ENCODE data around the gene REN. TPM values are rescaled to one million over a fixed set of nuclear protein-coding genes. Genes with fewer than 3 reads are reported as not detected.

REN gene
- polyA plus RNA-seq (2012; ENCODE audit: insufficient read length, low read depth), result not detected

DNA sequence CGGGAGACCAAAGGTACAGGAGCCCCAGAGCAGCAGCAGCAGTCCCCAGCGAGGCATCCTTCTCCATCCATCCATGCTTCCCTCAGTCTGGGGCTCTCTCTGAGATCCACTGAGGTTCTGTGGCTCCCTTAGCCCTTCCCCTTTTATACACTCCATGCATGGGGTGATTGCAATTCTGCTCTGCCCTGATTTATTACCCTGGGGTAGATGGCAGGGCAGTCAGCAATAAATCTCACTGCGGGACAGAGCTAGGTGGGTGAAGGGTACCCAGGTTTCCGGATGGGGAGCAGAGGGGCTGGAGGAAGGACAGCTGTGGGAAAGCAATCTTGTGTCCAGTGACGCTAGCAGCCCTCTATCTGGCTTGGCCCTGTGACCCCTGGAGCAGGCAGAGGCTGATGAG lies at the start of gene REN:
Gene REN (minus strand): TSS at position 119 of the 400 bp plus-strand sequence. CDS start 44 bp downstream, at position 75.
- TF ChIP-seq TAF1 (IDR thresholded peaks at IDR 0.05; ENCODE audit: borderline replicate concordance, insufficient read depth, low read length) (no peak), FOXP2 (optimal IDR thresholded peaks at IDR 0.05; ENCODE audit: borderline replicate concordance, extremely low read depth, extremely low read length, insufficient read depth) (no peak), SIN3A (IDR thresholded peaks at IDR 0.05; ENCODE audit: borderline replicate concordance, insufficient read depth, low read length) (no peak), POLR2AphosphoS5 (IDR thresholded peaks at IDR 0.05; ENCODE audit: low read depth, low read length) (no peak)
- TF ChIP-seq, protein P1, sequence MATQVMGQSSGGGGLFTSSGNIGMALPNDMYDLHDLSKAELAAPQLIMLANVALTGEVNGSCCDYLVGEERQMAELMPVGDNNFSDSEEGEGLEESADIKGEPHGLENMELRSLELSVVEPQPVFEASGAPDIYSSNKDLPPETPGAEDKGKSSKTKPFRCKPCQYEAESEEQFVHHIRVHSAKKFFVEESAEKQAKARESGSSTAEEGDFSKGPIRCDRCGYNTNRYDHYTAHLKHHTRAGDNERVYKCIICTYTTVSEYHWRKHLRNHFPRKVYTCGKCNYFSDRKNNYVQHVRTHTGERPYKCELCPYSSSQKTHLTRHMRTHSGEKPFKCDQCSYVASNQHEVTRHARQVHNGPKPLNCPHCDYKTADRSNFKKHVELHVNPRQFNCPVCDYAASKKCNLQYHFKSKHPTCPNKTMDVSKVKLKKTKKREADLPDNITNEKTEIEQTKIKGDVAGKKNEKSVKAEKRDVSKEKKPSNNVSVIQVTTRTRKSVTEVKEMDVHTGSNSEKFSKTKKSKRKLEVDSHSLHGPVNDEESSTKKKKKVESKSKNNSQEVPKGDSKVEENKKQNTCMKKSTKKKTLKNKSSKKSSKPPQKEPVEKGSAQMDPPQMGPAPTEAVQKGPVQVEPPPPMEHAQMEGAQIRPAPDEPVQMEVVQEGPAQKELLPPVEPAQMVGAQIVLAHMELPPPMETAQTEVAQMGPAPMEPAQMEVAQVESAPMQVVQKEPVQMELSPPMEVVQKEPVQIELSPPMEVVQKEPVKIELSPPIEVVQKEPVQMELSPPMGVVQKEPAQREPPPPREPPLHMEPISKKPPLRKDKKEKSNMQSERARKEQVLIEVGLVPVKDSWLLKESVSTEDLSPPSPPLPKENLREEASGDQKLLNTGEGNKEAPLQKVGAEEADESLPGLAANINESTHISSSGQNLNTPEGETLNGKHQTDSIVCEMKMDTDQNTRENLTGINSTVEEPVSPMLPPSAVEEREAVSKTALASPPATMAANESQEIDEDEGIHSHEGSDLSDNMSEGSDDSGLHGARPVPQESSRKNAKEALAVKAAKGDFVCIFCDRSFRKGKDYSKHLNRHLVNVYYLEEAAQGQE (IDR thresholded peaks at IDR 0.05; ENCODE audit: insufficient read depth in 1 of 2, low read depth in 2 of 2, low read length in 2 of 2), result no peak

DNA sequence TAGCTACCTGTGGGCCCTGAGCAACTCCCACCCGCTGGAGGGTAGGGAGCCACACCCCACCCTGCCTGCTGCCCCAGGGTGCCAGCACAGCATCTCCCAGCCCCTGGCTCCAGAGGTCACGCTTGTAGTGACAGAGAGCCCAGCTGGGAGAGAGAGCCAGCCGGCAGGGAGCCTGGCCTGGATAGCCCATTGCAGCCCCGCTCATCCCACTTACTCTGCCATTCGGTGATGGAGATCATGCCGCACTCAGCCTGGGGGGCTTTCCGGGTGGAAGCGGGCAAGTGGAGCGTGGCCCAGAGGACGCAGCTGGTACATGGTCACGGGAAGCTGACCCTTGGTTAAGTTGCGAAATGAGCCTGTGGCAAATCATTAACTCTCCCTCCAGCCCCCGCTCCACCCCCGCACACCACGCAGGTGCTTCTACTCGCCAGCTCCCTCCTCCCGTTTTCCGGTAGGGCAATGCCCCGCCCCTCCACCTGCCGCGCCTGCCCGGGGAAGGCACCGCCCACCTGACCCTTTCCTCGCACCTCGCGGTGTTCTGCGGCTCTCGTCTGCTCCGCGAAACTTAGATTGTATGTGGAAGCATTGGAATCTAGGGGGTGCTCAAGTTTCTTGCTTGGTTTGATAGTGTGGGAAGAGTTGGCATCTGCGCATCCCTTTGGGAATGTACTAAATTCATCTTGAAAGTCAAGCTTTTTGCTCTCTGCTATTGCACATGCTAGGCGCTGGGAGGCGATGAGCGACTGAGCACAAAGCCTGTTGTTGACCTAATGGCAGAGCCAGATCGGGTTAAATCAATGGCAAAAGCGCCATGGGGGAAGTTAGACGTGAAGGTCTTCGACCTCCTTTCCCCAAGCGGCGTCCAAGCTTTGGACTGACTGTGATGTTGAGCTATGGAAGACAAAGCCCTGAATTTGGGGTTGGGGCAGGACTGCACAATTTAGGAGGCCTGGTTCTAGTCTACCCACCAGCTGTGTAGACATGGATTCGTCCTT lies 47.8 kb upstream of the REN start, which contains the start of gene GOLT1A:
Gene GOLT1A (minus strand): TSS at position 321 of the 995 bp plus-strand sequence. CDS start 82 bp downstream, at position 239.
- TF ChIP-seq SIN3A (IDR thresholded peaks at IDR 0.05; ENCODE audit: borderline replicate concordance, insufficient read depth, low read length), result no peak
- TF ChIP-seq POLR2AphosphoS5 (IDR thresholded peaks at IDR 0.05; ENCODE audit: low read depth, low read length), result no peak
- TF ChIP-seq TAF1 (IDR thresholded peaks at IDR 0.05; ENCODE audit: borderline replicate concordance, insufficient read depth, low read length), result no peak
- TF ChIP-seq, protein P1 (IDR thresholded peaks at IDR 0.05; ENCODE audit: insufficient read depth in 1 of 2, low read depth in 2 of 2, low read length in 2 of 2), result no peak
- no peak for TF ChIP-seq FOXP2 (optimal IDR thresholded peaks at IDR 0.05; ENCODE audit: borderline replicate concordance, extremely low read depth, extremely low read length, insufficient read depth)

DNA sequence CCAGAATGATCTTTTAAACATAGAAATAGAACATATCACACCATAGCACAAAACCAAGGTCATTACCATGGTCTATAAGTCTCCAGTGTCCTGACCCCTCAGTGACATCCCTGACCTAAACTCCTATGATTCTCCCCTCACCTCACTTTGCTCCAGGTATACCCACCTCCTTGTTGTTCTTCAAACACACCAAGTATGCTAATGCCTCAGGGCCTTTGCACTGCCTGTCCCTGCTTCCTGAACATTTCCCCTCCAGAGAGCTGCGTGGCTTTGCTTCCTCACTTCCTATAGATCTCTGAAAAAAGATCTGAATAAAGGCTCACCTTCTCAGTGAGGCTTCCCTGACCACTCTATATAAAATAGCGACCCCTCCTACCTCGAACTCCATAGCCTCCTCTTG lies 46.6 kb upstream of the REN start:
- TF ChIP-seq TAF1 (IDR thresholded peaks at IDR 0.05; ENCODE audit: borderline replicate concordance, insufficient read depth, low read length) (no peak), POLR2AphosphoS5 (IDR thresholded peaks at IDR 0.05; ENCODE audit: low read depth, low read length) (no peak), FOXP2 (optimal IDR thresholded peaks at IDR 0.05; ENCODE audit: borderline replicate concordance, extremely low read depth, extremely low read length, insufficient read depth) (no peak), SIN3A (IDR thresholded peaks at IDR 0.05; ENCODE audit: borderline replicate concordance, insufficient read depth, low read length) (no peak)
- TF ChIP-seq, protein P1 (IDR thresholded peaks at IDR 0.05; ENCODE audit: insufficient read depth in 1 of 2, low read depth in 2 of 2, low read length in 2 of 2), result no peak

DNA sequence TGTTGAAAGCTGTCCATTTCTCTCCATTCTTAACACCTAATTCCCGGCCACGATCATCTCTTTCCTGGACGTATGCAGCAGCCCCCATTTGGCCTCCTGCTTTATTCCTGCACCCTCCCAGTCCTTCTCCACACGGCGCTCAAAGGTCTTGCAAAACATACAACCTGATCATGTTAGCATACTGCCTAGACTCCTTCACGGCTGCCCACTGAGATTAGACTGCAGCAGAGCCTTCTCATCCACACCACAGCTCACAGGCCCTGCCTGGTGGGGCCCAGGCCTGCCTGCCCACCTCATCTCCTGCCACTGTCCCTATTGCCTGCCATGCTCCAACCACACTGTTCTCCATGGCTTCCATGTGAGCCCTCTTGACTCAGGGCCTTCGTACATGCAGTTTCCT lies 44.9 kb upstream of the REN start:
- no peak for TF ChIP-seq POLR2AphosphoS5 (IDR thresholded peaks at IDR 0.05; ENCODE audit: low read depth, low read length)
- no peak for TF ChIP-seq SIN3A (IDR thresholded peaks at IDR 0.05; ENCODE audit: borderline replicate concordance, insufficient read depth, low read length)

DNA sequence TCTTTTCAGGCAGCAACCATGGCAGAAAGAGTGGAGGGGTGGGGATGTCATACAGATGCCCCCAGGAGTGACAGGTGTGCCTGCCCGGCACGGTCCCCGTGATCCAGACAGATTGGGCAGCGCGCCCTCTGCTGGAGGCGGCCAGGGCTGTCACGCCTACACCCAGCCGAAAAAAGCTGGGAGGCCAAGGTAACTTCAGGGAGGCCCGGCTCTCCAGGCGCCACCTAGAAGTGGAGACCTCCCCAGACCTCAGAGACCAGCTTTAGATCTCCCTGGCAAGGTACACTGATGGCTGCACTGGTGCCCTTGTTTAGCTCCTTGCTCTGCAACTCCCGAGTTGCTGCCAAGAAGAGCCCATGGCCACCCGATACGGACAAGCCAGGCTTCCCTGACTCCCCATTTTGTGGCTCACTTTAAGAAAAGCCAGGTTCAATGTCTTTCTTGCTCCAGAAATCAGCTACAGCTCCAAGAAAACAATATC lies 41.0 kb upstream of the REN start:
- TF ChIP-seq, protein P1 (IDR thresholded peaks at IDR 0.05; ENCODE audit: insufficient read depth in 1 of 2, low read depth in 2 of 2, low read length in 2 of 2), result no peak
- TF ChIP-seq POLR2AphosphoS5 (IDR thresholded peaks at IDR 0.05; ENCODE audit: low read depth, low read length) (no peak), TAF1 (IDR thresholded peaks at IDR 0.05; ENCODE audit: borderline replicate concordance, insufficient read depth, low read length) (no peak), SIN3A (IDR thresholded peaks at IDR 0.05; ENCODE audit: borderline replicate concordance, insufficient read depth, low read length) (no peak), FOXP2 (optimal IDR thresholded peaks at IDR 0.05; ENCODE audit: borderline replicate concordance, extremely low read depth, extremely low read length, insufficient read depth) (no peak)

Data from PFSK-1 (cell line).